Ramos (cell line): ENCODE results near the gene SEC62.
"Not testable (repeated sequence)": the region's sequence is repeated elsewhere in the genome, so short reads cannot be mapped to it uniquely, and the experiment has no call there.

Source experiments
- in situ Hi-C: fragments of 300-500 bp; cut with MboI; formaldehyde crosslinking; loops from one replicate; pipeline ENCODE4 v1.14.3; 2022; ENCODE audit warnings: low sequenced_read_pairs; ENCODE audit not compliant: unreplicated experiment

SEC62 gene

GRCh38 chr3:170007031-170007663, 40.5 kb downstream of the SEC62 start:
- in situ Hi-C loops = no loop called here

- in situ Hi-C loops = no loop called here
Observed at GRCh38 chr3:170010498-170010897, 43.9 kb downstream of the SEC62 start.

GRCh38 chr3:170012683-170013400, 46.2 kb downstream of the SEC62 start:
- in situ Hi-C loops = no loop called here

- in situ Hi-C loops = no loop called here
Observed at GRCh38 chr3:170016057-170016456, 49.5 kb downstream of the SEC62 start.

- in situ Hi-C loops = not testable (repeated sequence)
Observed at GRCh38 chr3:170019306-170019705, 52.7 kb downstream of the SEC62 start.

GRCh38 chr3:170021083-170021482, 54.5 kb downstream of the SEC62 start:
- in situ Hi-C loops = no loop called here

- in situ Hi-C loops = no loop called here
Observed at GRCh38 chr3:170022336-170022735, 55.7 kb downstream of the SEC62 start.

GRCh38 chr3:170023165-170023564, 56.6 kb downstream of the SEC62 start:
- in situ Hi-C loops = no loop called here

GRCh38 chr3:170024581-170024980, 58.0 kb downstream of the SEC62 start:
- in situ Hi-C loops = no loop called here

GRCh38 chr3:170027233-170028102, 60.9 kb downstream of the SEC62 start:
- in situ Hi-C loops = no loop called here

- in situ Hi-C loops = no loop called here
Observed at GRCh38 chr3:170033489-170033888, 66.9 kb downstream of the SEC62 start.

- in situ Hi-C loops = no loop called here
Observed at GRCh38 chr3:170037463-170038433, 71.1 kb downstream of the SEC62 start, which contains the start of gene GPR160. TSS of gene GPR160 (plus strand) at chr3:170037995. CDS start at chr3:170083973, 45,978 bp downstream.

GRCh38 chr3:170038434-170039110, 72.0 kb downstream of the SEC62 start:
- in situ Hi-C loops = no loop called here

- in situ Hi-C loops = loop anchor here (5.0 to 10.0 kb wide), 3 partner anchors 108 to 314 kb away; partner anchors contain the start of genes ACTRT3, SKIL and TERC
Observed at GRCh38 chr3:170040418-170040817, 73.8 kb downstream of the SEC62 start.

GRCh38 chr3:170043506-170043905, 76.9 kb downstream of the SEC62 start:
- in situ Hi-C loops = loop anchor here (5.0 to 10.0 kb wide), 3 partner anchors 111 to 311 kb away; partner anchors contain the start of genes ACTRT3, SKIL and TERC

- in situ Hi-C loops = loop anchor here (5.0 to 10.0 kb wide), 3 partner anchors 112 to 311 kb away; partner anchors contain the start of genes ACTRT3, SKIL and TERC
Observed at GRCh38 chr3:170044271-170044670, 77.7 kb downstream of the SEC62 start.

GRCh38 chr3:170044795-170045244, 78.2 kb downstream of the SEC62 start:
- in situ Hi-C loops = loop anchor here (5.0 to 10.0 kb wide), 3 partner anchors 113 to 310 kb away; partner anchors contain the start of genes ACTRT3, SKIL and TERC

- in situ Hi-C loops = loop anchor here (10.0 kb wide), 1 partner anchor 308 kb away; the partner anchor contains the start of gene SKIL
Observed at GRCh38 chr3:170046269-170047132, 79.9 kb downstream of the SEC62 start.
